ENCODE results near the gene BOC. TPM values are rescaled to one million over a fixed set of nuclear protein-coding genes. Genes with fewer than 3 reads are reported as not detected.

BOC gene
- total RNA-seq, 4 donors from 2014 or later = 13.7 to 75.7 (median 24.1) TPM

DNA sequence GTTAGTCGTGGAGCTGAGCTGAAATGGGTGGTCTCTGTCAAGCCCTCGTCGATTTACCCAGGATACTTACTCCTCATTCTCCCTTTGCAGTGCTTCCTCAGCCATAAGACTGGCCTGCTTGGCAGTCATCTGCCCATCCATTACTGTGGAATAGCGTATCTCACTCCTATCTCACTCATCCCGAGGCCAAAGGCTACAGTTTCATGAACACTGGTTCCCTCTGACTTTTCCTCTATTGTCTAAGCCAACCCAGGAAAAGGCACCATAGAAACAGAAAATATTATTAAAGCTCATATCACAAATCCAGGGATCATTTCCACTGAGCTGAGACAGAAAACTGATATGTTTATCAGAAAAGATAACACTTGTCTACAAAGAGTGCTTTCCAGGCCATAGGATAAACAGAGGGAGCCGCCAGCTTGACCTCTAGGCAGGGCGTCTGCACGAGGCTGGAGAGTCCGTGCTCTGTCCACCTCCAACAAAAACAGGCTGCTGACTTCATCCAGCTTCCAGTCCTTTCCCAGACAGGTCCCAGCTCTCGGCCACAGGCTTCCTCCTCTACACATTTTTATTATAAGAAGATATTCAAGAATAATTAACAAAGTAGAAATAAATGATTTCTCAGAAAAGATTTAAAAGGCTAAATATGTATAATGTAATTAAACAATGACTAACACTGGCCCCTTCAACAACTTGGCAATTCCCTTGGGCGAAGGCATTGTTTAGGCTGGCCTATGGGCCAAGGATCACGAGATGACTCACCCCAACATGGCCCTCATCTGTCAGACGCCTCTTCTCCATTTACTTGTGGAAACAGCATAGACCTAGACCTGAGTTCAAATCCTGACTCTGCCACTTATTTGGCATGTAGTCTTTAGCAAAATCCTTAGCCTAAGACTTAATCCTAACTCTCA, 27.4 kb upstream of the BOC start:
- Histone ChIP-seq H3K4me1 (no peaks in the 10 kb centered on the region), H3K4me3 (no peak overlapping the region), H3K27ac (peak overlapping the region in 2 of 4 donors; percentile 9 to 21), H3K36me3 (no peaks in the 10 kb centered on the region), H3K9me3 (no peaks in the 10 kb centered on the region), H3K27me3 (no peaks in the 10 kb centered on the region)
- no peak for DNase-seq
- no peak for TF ChIP-seq POLR2A (IDR thresholded peaks at IDR 0.05)
- TF ChIP-seq, protein P1, sequence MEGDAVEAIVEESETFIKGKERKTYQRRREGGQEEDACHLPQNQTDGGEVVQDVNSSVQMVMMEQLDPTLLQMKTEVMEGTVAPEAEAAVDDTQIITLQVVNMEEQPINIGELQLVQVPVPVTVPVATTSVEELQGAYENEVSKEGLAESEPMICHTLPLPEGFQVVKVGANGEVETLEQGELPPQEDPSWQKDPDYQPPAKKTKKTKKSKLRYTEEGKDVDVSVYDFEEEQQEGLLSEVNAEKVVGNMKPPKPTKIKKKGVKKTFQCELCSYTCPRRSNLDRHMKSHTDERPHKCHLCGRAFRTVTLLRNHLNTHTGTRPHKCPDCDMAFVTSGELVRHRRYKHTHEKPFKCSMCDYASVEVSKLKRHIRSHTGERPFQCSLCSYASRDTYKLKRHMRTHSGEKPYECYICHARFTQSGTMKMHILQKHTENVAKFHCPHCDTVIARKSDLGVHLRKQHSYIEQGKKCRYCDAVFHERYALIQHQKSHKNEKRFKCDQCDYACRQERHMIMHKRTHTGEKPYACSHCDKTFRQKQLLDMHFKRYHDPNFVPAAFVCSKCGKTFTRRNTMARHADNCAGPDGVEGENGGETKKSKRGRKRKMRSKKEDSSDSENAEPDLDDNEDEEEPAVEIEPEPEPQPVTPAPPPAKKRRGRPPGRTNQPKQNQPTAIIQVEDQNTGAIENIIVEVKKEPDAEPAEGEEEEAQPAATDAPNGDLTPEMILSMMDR (IDR thresholded peaks at IDR 0.05) = no peak
- 60 to 63% methylated on average over 13 of the region's 13 CpGs for WGBS, 2 donors
- intact Hi-C loops (cut with DNase I) = no loop called here

DNA sequence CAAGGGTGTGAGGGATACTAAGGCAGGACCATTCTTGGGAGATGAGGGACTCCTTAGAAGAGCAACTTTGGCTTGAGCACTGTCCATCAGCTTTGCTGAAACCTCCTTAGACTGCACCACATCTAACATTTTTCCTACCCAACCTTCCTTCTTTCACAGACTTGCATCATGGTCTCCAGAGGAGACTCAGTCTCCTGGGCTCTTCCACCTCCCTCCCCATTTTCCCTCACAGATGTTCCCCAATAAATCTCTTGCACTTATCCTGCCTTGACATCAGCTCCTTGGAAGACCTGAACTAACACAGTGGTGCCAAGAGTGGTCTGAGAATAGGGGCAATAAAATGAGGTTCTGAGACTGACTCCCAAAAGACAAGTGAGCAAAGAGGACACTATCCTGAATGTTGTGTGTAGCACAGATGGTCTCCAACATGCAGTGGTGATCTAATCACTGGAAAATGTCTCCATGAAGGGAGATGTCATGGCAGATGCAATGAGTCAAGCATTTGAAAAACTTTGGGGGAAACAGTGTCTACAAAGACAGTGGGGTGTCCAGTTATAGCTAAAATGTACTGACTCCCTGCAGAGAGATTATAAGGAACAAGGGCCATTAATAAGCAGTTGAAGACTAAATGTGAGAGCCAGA, 26.0 kb upstream of the BOC start:
- Histone ChIP-seq H3K4me1 (no peaks in the 10 kb centered on the region), H3K4me3 (no peak overlapping the region), H3K9me3 (no peaks in the 10 kb centered on the region), H3K27ac (no peak overlapping the region), H3K36me3 (no peaks in the 10 kb centered on the region), H3K27me3 (no peaks in the 10 kb centered on the region)
- DNase-seq = no peak
- TF ChIP-seq, protein P1 (IDR thresholded peaks at IDR 0.05) = no peak
- no peak for TF ChIP-seq POLR2A (IDR thresholded peaks at IDR 0.05)
- intact Hi-C loops (cut with DNase I) = no loop called here

DNA sequence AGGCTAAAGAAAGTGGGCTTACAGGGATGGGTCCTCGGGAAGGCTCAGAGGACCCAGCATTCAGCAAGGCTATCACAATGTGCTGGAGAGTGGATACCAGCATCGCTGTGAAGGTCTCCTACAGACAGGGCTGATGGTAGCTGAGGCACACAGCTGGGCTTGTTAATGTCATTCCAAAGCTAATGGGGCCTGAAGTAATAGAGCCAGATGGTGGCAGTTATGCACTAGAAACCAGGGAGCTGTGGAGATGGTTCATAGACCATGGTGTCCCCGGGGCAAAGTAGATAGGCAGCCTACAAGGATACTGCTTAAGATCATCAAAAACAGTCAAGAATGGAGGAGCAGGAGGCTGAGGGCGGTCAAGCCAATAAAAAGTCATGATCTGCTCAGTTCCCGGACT, 24.8 kb upstream of the BOC start:
- no peaks in the 10 kb centered on the region for H3K9me3 ChIP-seq
- no peak for TF ChIP-seq POLR2A (IDR thresholded peaks at IDR 0.05)
- TF ChIP-seq, protein P1 (IDR thresholded peaks at IDR 0.05) = no peak
- H3K27me3 ChIP-seq = no peaks in the 10 kb centered on the region
- 88 to 95% methylated on average over 5 of the region's 5 CpGs for WGBS, 2 donors
- H3K36me3 ChIP-seq = no peaks in the 10 kb centered on the region
- DNase-seq = no peak
- H3K27ac ChIP-seq = no peak overlapping the region
- H3K4me1 ChIP-seq = no peaks in the 10 kb centered on the region
- intact Hi-C loops (cut with DNase I) = no loop called here
- H3K4me3 ChIP-seq = no peak overlapping the region

DNA sequence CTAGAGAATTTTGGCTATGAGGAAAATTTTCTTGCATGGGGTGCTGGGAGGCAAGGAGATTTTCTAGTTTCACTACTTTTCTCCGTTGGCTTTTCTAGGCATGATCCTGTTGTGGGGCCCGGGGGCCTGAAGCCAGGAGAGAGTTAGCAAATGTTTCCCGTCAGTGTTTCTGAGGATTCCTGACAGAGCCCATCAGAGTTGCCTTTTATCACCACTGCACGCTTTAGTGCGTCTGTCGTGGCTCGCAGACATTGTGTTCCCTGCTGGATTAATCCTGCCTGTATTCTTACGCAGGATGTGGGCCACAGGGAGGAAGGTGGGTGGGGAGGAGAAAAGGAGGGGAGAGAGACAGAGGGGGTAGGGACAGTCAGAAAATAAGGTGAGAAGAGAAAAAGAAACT, 18.1 kb upstream of the BOC start:
- peak overlapping the region; percentile 64 to 78 (median 74) for H3K27ac ChIP-seq
- 30 to 35% methylated on average over 5 to 6 of the region's 8 CpGs for WGBS, 2 donors
- no peak for DNase-seq

More for the DNA sequence above, 18.1 kb upstream of the BOC start:
- Histone ChIP-seq H3K36me3 (no peaks in the 10 kb centered on the region), H3K4me3 (no peak overlapping the region), H3K27me3 (no peaks in the 10 kb centered on the region), H3K4me1 (peaks cover 8 to 36% (median 17%) of the 10 kb centered on the region in 3 donors), H3K9me3 (no peaks in the 10 kb centered on the region)
- intact Hi-C loops (cut with DNase I) = no loop called here
- TF ChIP-seq POLR2A (IDR thresholded peaks at IDR 0.05) = no peak
- TF ChIP-seq, protein P1 (IDR thresholded peaks at IDR 0.05) = no peak
